GM12878 (cell line): ENCODE data around the gene BLTP3B. TPM values are rescaled to one million over a fixed set of nuclear protein-coding genes. Genes with fewer than 3 reads are reported as not detected.
A peak's percentile ranks its signal among the peaks of the same experiment; 100 is the strongest.

Source experiments
- ATAC-seq: fragments of 200-7000 bp; cut with Tn5 transposase; 3 replicates; pipeline ENCODE4 v1.9.1; 2020; ENCODE audit warnings: mild to moderate bottlenecking, moderate library complexity
- BruUV-seq: library from RNA; stranded (reverse); fragments of 400-500 nt; replicated peaks from 2 replicates; lab custom pipeline; 2021; lab: Mats Ljungman, UMichigan
- CTCF ChIA-PET: fragments of 300-600 bp; sonication (Branson Sonifier 250); formaldehyde crosslinking; extraction: SDS; loops from one replicate; lab custom pipeline; 2021; ENCODE audit warnings: inconsistent platforms; lab: Yijun Ruan, JAX
- POLR2A ChIA-PET: fragments of 350-600 bp; formaldehyde crosslinking; extraction: SDS; loops from one replicate; lab custom pipeline; 2021; ENCODE audit warnings: inconsistent platforms; lab: Charles Lee
- RAD21 ChIA-PET: fragments of 300-600 bp; sonication (Branson Sonifier 250); formaldehyde crosslinking; loops from one replicate; lab custom pipeline; 2023; ENCODE audit warnings: antibody characterized with exemption; ENCODE audit not compliant: unreplicated experiment; lab: Charles Lee
- SMC1A ChIA-PET: fragments of 300-600 bp; sonication (Branson Sonifier 250); formaldehyde crosslinking; loops from one replicate; lab custom pipeline; 2023; ENCODE audit not compliant: unreplicated experiment, uncharacterized antibody; lab: Charles Lee
- DNase-seq: peaks from one replicate; pipeline ENCODE4 v3.0.0-alpha.2; 2011; ENCODE audit warnings: low read depth, low spot score
- FAIRE-seq: peaks from 3 replicates; lab custom pipeline; 2011; peaks lifted over from hg19 to GRCh38; lab: Jason Lieb, UNC
- H2AFZ ChIP-seq: 2 replicates; pipeline ENCODE4 v1.6.0; 2011; ENCODE audit warnings: low read depth, low read length, control low read depth; ENCODE audit not compliant: control insufficient read depth
- H3K27ac ChIP-seq: 2 replicates; pipeline ENCODE4 v1.5.1; 2011; ENCODE audit warnings: control low read depth; ENCODE audit not compliant: control insufficient read depth, insufficient read depth
- H3K27me3 ChIP-seq, 2 experiments: replicated peaks in 1 of 2; 2 replicates each; pipeline versions ENCODE4 v1.6.0 to v1.6.1; 2011; ENCODE audit warnings: low read length in 1 of 2; ENCODE audit not compliant: control insufficient read depth in 2 of 2, insufficient read depth in 2 of 2
- H3K36me3 ChIP-seq, 2 experiments: 2 replicates each; pipeline ENCODE4 v1.5.1; 2011; ENCODE audit warnings: low read length in 1 of 2; ENCODE audit not compliant: control insufficient read depth in 2 of 2, insufficient read depth in 2 of 2
- H3K4me1 ChIP-seq: 2 replicates; pipeline ENCODE4 v1.6.1; 2011; ENCODE audit warnings: mild to moderate bottlenecking, low read length, moderate library complexity, mixed read lengths; ENCODE audit not compliant: control insufficient read depth, insufficient read depth
- H3K4me2 ChIP-seq: 2 replicates; pipeline ENCODE4 v1.6.0; 2011; ENCODE audit warnings: control low read depth; ENCODE audit not compliant: control insufficient read depth, insufficient read depth
- H3K4me3 ChIP-seq: fragments of 200-600 bp; sonication (generic); 2 replicates; pipeline ENCODE4 v1.5.1; 2016
- H3K79me2 ChIP-seq: 2 replicates; pipeline ENCODE4 v1.6.0; 2011; ENCODE audit warnings: low read length; ENCODE audit not compliant: control insufficient read depth, insufficient read depth
- H3K9ac ChIP-seq: 2 replicates; pipeline ENCODE4 v1.8.0; 2011; ENCODE audit warnings: low read length, control low read depth, mixed read lengths; ENCODE audit not compliant: control insufficient read depth, insufficient read depth
- H3K9me3 ChIP-seq: replicated peaks from 3 replicates; pipeline ENCODE4 v1.5.1; 2011; ENCODE audit warnings: mild to moderate bottlenecking, low read length; ENCODE audit not compliant: control insufficient read depth, insufficient read depth
- H4K20me1 ChIP-seq: 2 replicates; pipeline ENCODE4 v1.6.0; 2011; ENCODE audit not compliant: control insufficient read depth, insufficient read depth
- CBFB ChIP-seq: IDR thresholded peaks from 2 replicates; pipeline ENCODE4 v1.6.1; 2016; ENCODE audit warnings: antibody characterized with exemption, low read depth
- ETV6 ChIP-seq, 2 experiments: fragments of 450-650 bp in 1 of 2; IDR thresholded peaks in 1 of 2; conservative IDR thresholded peaks in 1 of 2; 2 replicates each; pipeline ENCODE4 v1.6.1; 2014; ENCODE audit warnings: antibody characterized with exemption in 1 of 2, borderline replicate concordance in 1 of 2, low read depth in 1 of 2, mild to moderate bottlenecking in 1 of 2, moderate library complexity in 1 of 2
- JUND ChIP-seq: IDR thresholded peaks from 2 replicates; pipeline ENCODE4 v1.6.1; 2012; ENCODE audit warnings: low read depth, mild to moderate bottlenecking, low read length, improper control_type of control experiment, moderate library complexity
- NBN ChIP-seq: fragments of 450-650 bp; IDR thresholded peaks from 2 replicates; pipeline ENCODE4 v1.6.1; 2016
- RB1 ChIP-seq: fragments of 450-650 bp; formaldehyde crosslinking; IDR thresholded peaks from 2 replicates; pipeline ENCODE4 v1.6.1; 2017; ENCODE audit warnings: mild to moderate bottlenecking, borderline replicate concordance
- STAT3 ChIP-seq: IDR thresholded peaks from 2 replicates; pipeline ENCODE4 v1.6.1; 2011; ENCODE audit warnings: low read depth, low read length, improper control_type of control experiment
- SUPT20H ChIP-seq: IDR thresholded peaks from 2 replicates; pipeline ENCODE4 v1.6.1; 2011; ENCODE audit warnings: low read depth, mild to moderate bottlenecking, low read length, moderate library complexity, borderline replicate concordance; ENCODE audit not compliant: control insufficient read depth
- WGBS: methylation state at CpG from one replicate; pipeline ENCODE4 v1.1.6; 2016; ENCODE audit warnings: low lambda C conversion rate; ENCODE audit not compliant: insufficient replicate concordance, insufficient coverage; ENCODE audit errors: missing lambda C conversion rate; 5-methylcytosine and 5-hydroxymethylcytosine counted together
- in situ Hi-C: fragments of 300-500 bp; cut with MboI; formaldehyde crosslinking; loops from 9 replicates; pipeline ENCODE4 v1.14.3; 2018; ENCODE audit warnings: mixed read lengths
- intact Hi-C: fragments of 100-400 bp; cut with micrococcal nuclease; formaldehyde crosslinking; loops from one replicate; pipeline ENCODE4 v1.14.2; 2022; ENCODE audit not compliant: unreplicated experiment
- polyA plus RNA-seq, 11 experiments: library from polyadenylated mRNA; depleted of rRNA in 4 of 11; unstranded in 6 of 11; stranded (reverse) in 5 of 11; fragments of >200 nt; fragmentation: Nextera tagmentation in 4 of 11; fragmentation: Illumina TruSeq in 1 of 11; extraction: Ambion mirVana in 4 of 11; extraction: Trizol in 1 of 11; gene quantifications; 1 replicate in 1 of 11; 2 replicates in 10 of 11; pipeline versions ENCODE4 v1.2.1 to v1.2.3, GENCODE V29; 2011 to 2016; ENCODE audit warnings: inconsistent platforms in 2 of 11, missing spikeins in 2 of 11, low read depth in 1 of 11
- total RNA-seq, 4 experiments: library from RNA; depleted of rRNA in 3 of 4; stranded (reverse); fragments of >200 nt in 3 of 4; fragmentation: Illumina TruSeq in 1 of 4; extraction: Trizol in 1 of 4; gene quantifications; 2 replicates each; pipeline versions ENCODE4 v1.2.1 to v1.2.3, GENCODE V29; 2013 to 2021

BLTP3B gene
- total and polyA plus RNA-seq, 10 of the 15 experiments (the other 5 are each of a cell fraction or from before 2014, with no cell fraction given): 3.6 to 23.6 (median 17.0) TPM

- Histone ChIP-seq H3K27me3 (no peaks in the 10 kb centered on the region), H3K4me3 (no peak overlapping the region), H3K9me3 (peaks cover 3% of the 10 kb centered on the region; the same call in 2 of the 3 replicates), H3K27ac (no peak overlapping the region), H3K9ac (no peak overlapping the region), H4K20me1 (no peaks in the 10 kb centered on the region), H3K79me2 (peaks cover 3% of the 10 kb centered on the region), H3K4me1 (no peaks in the 10 kb centered on the region), H3K4me2 (no peak overlapping the region), H3K36me3 (no peaks in the 10 kb centered on the region), H2AFZ (no peak overlapping the region)
- intact Hi-C loops: no loop called here
- in situ Hi-C loops: no loop called here
- BruUV-seq: no TSS peak
- 75% methylated on average over 1 of the region's 1 CpG for WGBS
- SMC1A ChIA-PET: interaction anchor here (1.8 to 2.0 kb wide), 2 partner anchors 8 to 10 kb away, joined by 4 read pairs; no protein-coding TSS in a partner anchor
- POLR2A ChIA-PET: interaction anchor here (0.6 kb wide), 1 partner anchor 11 kb away, joined by 3 read pairs; no protein-coding TSS in a partner anchor
- CTCF ChIA-PET: interaction anchor here (0.8 to 3.3 kb wide), 3 partner anchors 9 to 16 kb away, joined by 3 to 24 read pairs (median 3); no protein-coding TSS in a partner anchor
- TF ChIP-seq ETV6 (conservative IDR thresholded peaks at IDR 0.05 in 1 of 2, IDR thresholded peaks at IDR 0.05 in 1 of 2; ENCODE audit: borderline replicate concordance in 1 of 2, low read depth in 1 of 2) (no peak), JUND (no peak), STAT3 (no peak), CBFB (no peak), NBN (no peak), SUPT20H (no peak), RB1 (no peak)
- no peak for FAIRE-seq
- no peak for DNase-seq
- RAD21 ChIA-PET: no interaction called here
- peak; percentile 38 for ATAC-seq
Observed at GRCh38 chr12:100127766-100128511, 14.7 kb downstream of the BLTP3B start.
